ENCODE results near the gene DYSF.

DNA sequence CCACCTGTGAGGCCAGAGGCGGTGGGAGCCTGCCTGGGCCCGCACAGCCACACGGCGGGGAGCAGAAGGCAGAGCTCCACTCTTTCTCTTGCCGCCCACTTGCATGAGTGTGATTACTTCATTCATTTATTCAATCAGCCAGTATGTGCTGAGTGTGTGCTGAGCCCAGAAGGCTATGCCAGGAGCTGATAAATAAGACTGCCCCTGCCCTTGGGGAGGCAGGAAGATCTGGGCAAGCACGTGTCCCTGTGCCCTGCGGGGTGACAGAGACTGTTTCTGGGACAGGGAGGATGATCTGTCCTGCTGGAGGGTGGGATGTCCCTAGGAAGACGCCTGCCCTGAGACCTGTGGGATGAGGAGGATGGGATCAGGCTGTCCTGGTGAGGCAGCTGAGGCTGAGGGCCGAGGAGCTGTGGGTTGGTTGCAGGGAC lies 250.8 kb downstream of the DYSF start:
- TF ChIP-seq, protein P1, sequence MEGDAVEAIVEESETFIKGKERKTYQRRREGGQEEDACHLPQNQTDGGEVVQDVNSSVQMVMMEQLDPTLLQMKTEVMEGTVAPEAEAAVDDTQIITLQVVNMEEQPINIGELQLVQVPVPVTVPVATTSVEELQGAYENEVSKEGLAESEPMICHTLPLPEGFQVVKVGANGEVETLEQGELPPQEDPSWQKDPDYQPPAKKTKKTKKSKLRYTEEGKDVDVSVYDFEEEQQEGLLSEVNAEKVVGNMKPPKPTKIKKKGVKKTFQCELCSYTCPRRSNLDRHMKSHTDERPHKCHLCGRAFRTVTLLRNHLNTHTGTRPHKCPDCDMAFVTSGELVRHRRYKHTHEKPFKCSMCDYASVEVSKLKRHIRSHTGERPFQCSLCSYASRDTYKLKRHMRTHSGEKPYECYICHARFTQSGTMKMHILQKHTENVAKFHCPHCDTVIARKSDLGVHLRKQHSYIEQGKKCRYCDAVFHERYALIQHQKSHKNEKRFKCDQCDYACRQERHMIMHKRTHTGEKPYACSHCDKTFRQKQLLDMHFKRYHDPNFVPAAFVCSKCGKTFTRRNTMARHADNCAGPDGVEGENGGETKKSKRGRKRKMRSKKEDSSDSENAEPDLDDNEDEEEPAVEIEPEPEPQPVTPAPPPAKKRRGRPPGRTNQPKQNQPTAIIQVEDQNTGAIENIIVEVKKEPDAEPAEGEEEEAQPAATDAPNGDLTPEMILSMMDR (IDR thresholded peaks at IDR 0.05), result no peak
- TF ChIP-seq POLR2A (IDR thresholded peaks at IDR 0.05), result no peak
